GM23338 (cell line): ENCODE data around the gene HIVEP3. TPM values are rescaled to one million over a fixed set of nuclear protein-coding genes. Genes with fewer than 3 reads are reported as not detected.

Experiments
- ATAC-seq: fragments of 200-7000 bp; cut with Tn5 transposase; 3 replicates; pipeline ENCODE4 v1.9.1; 2020
- DNase-seq: peaks from one replicate; pipeline ENCODE4 v3.0.0-alpha.2; 2015; ENCODE audit warnings: low spot score
- H2AFZ ChIP-seq: fragments of 200-600 bp; sonication (generic); 2 replicates; pipeline ENCODE4 v1.8.0; 2016; ENCODE audit warnings: antibody characterized with exemption, mild to moderate bottlenecking, moderate library complexity
- H3F3A ChIP-seq: fragments of 200-600 bp; sonication (generic); replicated peaks from 2 replicates; pipeline ENCODE4 v1.8.0; 2017; ENCODE audit warnings: antibody characterized with exemption, mixed run types, low read depth
- H3K27ac ChIP-seq: fragments of 200-600 bp; sonication (generic); 2 replicates; pipeline ENCODE4 v1.6.1; 2016; ENCODE audit warnings: low read depth
- H3K27me3 ChIP-seq: fragments of 200-600 bp; sonication (generic); 2 replicates; pipeline ENCODE4 v1.8.0; 2016; ENCODE audit warnings: mild to moderate bottlenecking, mixed run types, moderate library complexity; ENCODE audit not compliant: insufficient read depth
- H3K36me3 ChIP-seq: fragments of 200-600 bp; sonication (generic); 2 replicates; pipeline ENCODE4 v1.8.0; 2016; ENCODE audit warnings: mild to moderate bottlenecking; ENCODE audit not compliant: insufficient read depth
- H3K4me1 ChIP-seq: fragments of 200-600 bp; sonication (generic); 2 replicates; pipeline ENCODE4 v1.8.0; 2016; ENCODE audit warnings: mild to moderate bottlenecking, moderate library complexity; ENCODE audit not compliant: insufficient read depth
- H3K4me2 ChIP-seq: fragments of 200-600 bp; sonication (generic); 2 replicates; pipeline ENCODE4 v1.7.1; 2017; ENCODE audit warnings: mixed run types
- H3K4me3 ChIP-seq: fragments of 200-600 bp; sonication (generic); 2 replicates; pipeline ENCODE4 v1.6.1; 2016; ENCODE audit warnings: mixed run types
- H3K79me2 ChIP-seq: fragments of 200-600 bp; sonication (generic); replicated peaks from 2 replicates; pipeline ENCODE4 v1.8.0; 2017; ENCODE audit warnings: mild to moderate bottlenecking; ENCODE audit not compliant: insufficient read depth
- H3K9me2 ChIP-seq: fragments of 200-600 bp; sonication (generic); 2 replicates; pipeline ENCODE4 v1.8.0; 2017; ENCODE audit not compliant: insufficient read depth
- H4K20me1 ChIP-seq: fragments of 200-600 bp; sonication (generic); replicated peaks from 2 replicates; pipeline ENCODE4 v1.8.0; 2017; ENCODE audit warnings: mild to moderate bottlenecking; ENCODE audit not compliant: insufficient read depth
- H3K27ac Mint-ChIP-seq: 2 replicates; pipeline ENCODE4 v1.8.0; 2020; ENCODE audit warnings: inconsistent platforms, mild to moderate bottlenecking, moderate library complexity, mixed read lengths
- H3K27me3 Mint-ChIP-seq: 3 replicates; pipeline ENCODE4 v1.8.0; 2022; ENCODE audit warnings: low read depth, mild to moderate bottlenecking, moderate library complexity, mixed read lengths, inconsistent platforms; ENCODE audit not compliant: insufficient read depth, poor library complexity
- H3K36me3 Mint-ChIP-seq: 3 replicates; pipeline ENCODE4 v1.8.0; 2021; ENCODE audit warnings: low read depth, mild to moderate bottlenecking, inconsistent platforms, moderate library complexity, mixed read lengths
- H3K4me1 Mint-ChIP-seq: 3 replicates; pipeline ENCODE4 v1.8.0; 2020; ENCODE audit warnings: mild to moderate bottlenecking, inconsistent platforms, mixed read lengths
- H3K4me3 Mint-ChIP-seq: 3 replicates; pipeline ENCODE4 v1.8.0; 2021; ENCODE audit warnings: moderate library complexity, mild to moderate bottlenecking, inconsistent platforms, mixed read lengths
- H3K9me3 Mint-ChIP-seq: 3 replicates; pipeline ENCODE4 v1.8.0; 2020; ENCODE audit warnings: moderate library complexity, mild to moderate bottlenecking, inconsistent platforms, mixed read lengths
- CREB1 ChIP-seq: fragments of 250-450 bp; sonication (Bioruptor Pico); IDR thresholded peaks from 2 replicates; pipeline ENCODE4 v1.5.0; 2020; ENCODE audit warnings: low read depth, mild to moderate bottlenecking, moderate library complexity
- CTCF ChIP-seq, 2 experiments: fragments of 200-600 bp in 1 of 2; sonication (generic) in 1 of 2; conservative IDR thresholded peaks; 2 replicates each; pipeline versions ENCODE4 v1.5.1 to v1.6.1; 2016 to 2017; ENCODE audit warnings: antibody characterized with exemption in 2 of 2, low read depth in 2 of 2, mild to moderate bottlenecking in 2 of 2, moderate library complexity in 1 of 2
- EZH2 ChIP-seq: fragments of 200-600 bp; sonication (generic); IDR thresholded peaks from one replicate; pipeline ENCODE4 v1.8.0; 2017; ENCODE audit warnings: antibody characterized with exemption, mild to moderate bottlenecking, low read depth; ENCODE audit not compliant: unreplicated experiment
- EZH2phosphoT487 ChIP-seq: fragments of 200-600 bp; sonication (generic); IDR thresholded peaks from one replicate; pipeline ENCODE4 v1.8.1; 2018; ENCODE audit warnings: antibody characterized with exemption; ENCODE audit not compliant: unreplicated experiment
- JUNB ChIP-seq: IDR thresholded peaks from one replicate; pipeline ENCODE4 v1.6.1; 2016; ENCODE audit warnings: antibody characterized with exemption; ENCODE audit not compliant: unreplicated experiment
- STAT1 ChIP-seq: IDR thresholded peaks from one replicate; pipeline ENCODE4 v1.6.1; 2016; ENCODE audit warnings: antibody characterized with exemption; ENCODE audit not compliant: unreplicated experiment
- ZNF331 ChIP-seq: fragments of 250-450 bp; sonication (Bioruptor Pico); IDR thresholded peaks from 2 replicates; pipeline ENCODE4 v1.5.0; 2020; ENCODE audit warnings: low read depth, mild to moderate bottlenecking, moderate library complexity
- polyA plus RNA-seq: library from polyadenylated mRNA; unstranded; fragments of >200 nt; fragmentation: Nextera tagmentation; extraction: Ambion mirVana; gene quantifications from 2 replicates; pipeline ENCODE4 v1.2.1, GENCODE V29; 2016
- total RNA-seq: library from RNA; depleted of rRNA; stranded (reverse); fragments of >200 nt; shearing (Covaris generic); gene quantifications from 2 replicates; pipeline ENCODE4 v1.2.3, GENCODE V29; 2014
- TF ChIP-seq, protein P1 (sequence below): fragments of 250-450 bp; sonication (Bioruptor Pico); IDR thresholded peaks from 2 replicates; pipeline ENCODE4 v1.5.0; 2020; ENCODE audit warnings: mild to moderate bottlenecking, moderate library complexity
- TF ChIP-seq, protein P2 (sequence below): IDR thresholded peaks from 2 replicates; pipeline ENCODE4 v1.6.1; 2016; ENCODE audit warnings: antibody characterized with exemption

The HIVEP3 gene
- total and polyA plus RNA-seq, 2 experiments from 2014 or later = 0.14 to 0.24 TPM

DNA sequence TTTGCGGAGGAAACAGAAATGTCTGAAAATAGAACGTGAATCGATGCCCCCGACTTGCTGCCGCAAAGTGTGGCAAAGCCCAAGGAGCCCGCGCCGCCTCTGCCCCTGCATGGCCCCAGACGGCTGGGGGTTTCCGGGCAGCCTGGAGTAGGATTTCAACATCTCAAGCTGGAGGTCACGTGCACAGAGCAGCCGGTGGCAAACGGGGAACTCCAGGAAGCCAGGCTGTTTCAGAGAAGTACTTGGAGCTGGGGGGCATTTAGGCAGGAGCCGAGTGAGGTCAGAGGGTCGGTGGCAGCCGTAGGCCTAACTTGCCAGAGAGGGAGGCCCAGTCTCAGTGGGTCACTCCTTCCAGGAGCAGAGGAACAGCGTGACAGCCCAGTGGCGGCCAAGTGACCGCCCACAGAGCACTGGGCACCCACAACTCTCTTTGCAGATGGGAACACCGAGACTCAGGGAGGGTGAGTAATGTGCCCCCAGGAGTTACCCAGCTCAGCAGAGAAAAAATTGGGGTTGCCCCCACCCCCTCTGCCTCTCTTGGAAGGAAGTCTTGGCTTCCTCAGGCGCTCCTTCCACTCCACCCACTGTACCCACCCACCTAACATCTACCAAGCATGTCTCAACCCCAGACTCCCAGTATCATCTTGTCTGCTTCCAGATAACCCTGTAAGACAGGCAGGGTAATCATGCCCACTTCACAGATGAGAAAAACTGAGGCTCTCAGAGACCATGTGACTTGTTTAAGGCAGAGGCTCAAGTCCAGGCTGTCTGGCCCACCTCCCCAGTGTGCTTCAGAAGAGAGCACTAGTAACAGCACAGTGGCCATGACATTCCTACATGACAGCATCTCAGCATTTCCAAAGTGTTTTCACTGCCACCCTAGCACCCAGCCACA lies 179.4 kb downstream of the HIVEP3 start:
- Histone ChIP-seq H3K27me3 (no peaks in the 10 kb centered on the region), H3K4me1 (no peaks in the 10 kb centered on the region), H3K4me3 (no peak overlapping the region), H3K36me3 (no peaks in the 10 kb centered on the region), H3K4me2 (no peak overlapping the region), H4K20me1 (no peaks in the 10 kb centered on the region), H2AFZ (no peak overlapping the region), H3K9me2 (no peaks in the 10 kb centered on the region), H3K27ac (no peak overlapping the region), H3K79me2 (no peaks in the 10 kb centered on the region), H3F3A (no peaks in the 10 kb centered on the region)
- ATAC-seq (no peak), DNase-seq (no peak)
- no peak for TF ChIP-seq ZNF331 (CRISPR knock-in tag)
- Mint-ChIP-seq H3K4me3 (no peak overlapping the region), H3K27me3 (peaks cover 2% of the 10 kb centered on the region), H3K4me1 (peaks cover 5% of the 10 kb centered on the region), H3K36me3 (no peaks in the 10 kb centered on the region), H3K27ac (no peak overlapping the region; the same call in 1 of the 2 replicates), H3K9me3 (no peaks in the 10 kb centered on the region)

DNA sequence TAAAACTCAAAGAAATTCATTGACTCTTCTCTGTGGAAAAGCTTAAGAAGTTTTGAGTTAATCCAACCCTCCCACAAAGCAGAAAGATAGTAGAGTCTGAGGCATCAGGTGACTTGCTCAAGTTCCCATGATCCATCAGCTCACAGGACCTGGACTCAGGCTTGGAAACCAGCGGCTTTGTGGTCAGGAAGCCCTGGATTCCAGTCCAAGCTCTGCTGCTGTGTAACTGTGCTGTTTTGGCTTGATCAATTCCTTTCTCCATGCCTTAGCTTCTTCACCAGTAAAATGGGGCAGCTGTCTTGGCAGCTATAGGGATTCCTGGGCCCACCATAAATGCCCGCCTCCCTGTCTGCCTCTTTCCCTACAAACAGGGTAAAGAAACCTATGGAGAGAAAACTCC lies 180.2 kb downstream of the HIVEP3 start:
- no peaks in the 10 kb centered on the region for H3K9me3 Mint-ChIP-seq
- no peaks in the 10 kb centered on the region for H3K79me2 ChIP-seq
- H3K4me1 ChIP-seq = no peaks in the 10 kb centered on the region
- no peaks in the 10 kb centered on the region for H3K9me2 ChIP-seq
- no peaks in the 10 kb centered on the region for H3F3A ChIP-seq
- no peaks in the 10 kb centered on the region for H3K27me3 ChIP-seq
- H3K36me3 Mint-ChIP-seq = no peaks in the 10 kb centered on the region
- no peak for DNase-seq
- H4K20me1 ChIP-seq = no peaks in the 10 kb centered on the region
- H3K27ac Mint-ChIP-seq = no peak overlapping the region
- no peak overlapping the region for H3K4me2 ChIP-seq
- H2AFZ ChIP-seq = no peak overlapping the region
- H3K4me1 Mint-ChIP-seq = peaks cover 5% of the 10 kb centered on the region
- H3K4me3 Mint-ChIP-seq = no peak overlapping the region
- H3K27ac ChIP-seq = no peak overlapping the region
- ATAC-seq = no peak
- no peaks in the 10 kb centered on the region for H3K36me3 ChIP-seq
- no peak overlapping the region for H3K4me3 ChIP-seq
- peaks cover 2% of the 10 kb centered on the region for H3K27me3 Mint-ChIP-seq
- no peak for TF ChIP-seq ZNF331 (CRISPR knock-in tag)
- TF ChIP-seq, protein P1, sequence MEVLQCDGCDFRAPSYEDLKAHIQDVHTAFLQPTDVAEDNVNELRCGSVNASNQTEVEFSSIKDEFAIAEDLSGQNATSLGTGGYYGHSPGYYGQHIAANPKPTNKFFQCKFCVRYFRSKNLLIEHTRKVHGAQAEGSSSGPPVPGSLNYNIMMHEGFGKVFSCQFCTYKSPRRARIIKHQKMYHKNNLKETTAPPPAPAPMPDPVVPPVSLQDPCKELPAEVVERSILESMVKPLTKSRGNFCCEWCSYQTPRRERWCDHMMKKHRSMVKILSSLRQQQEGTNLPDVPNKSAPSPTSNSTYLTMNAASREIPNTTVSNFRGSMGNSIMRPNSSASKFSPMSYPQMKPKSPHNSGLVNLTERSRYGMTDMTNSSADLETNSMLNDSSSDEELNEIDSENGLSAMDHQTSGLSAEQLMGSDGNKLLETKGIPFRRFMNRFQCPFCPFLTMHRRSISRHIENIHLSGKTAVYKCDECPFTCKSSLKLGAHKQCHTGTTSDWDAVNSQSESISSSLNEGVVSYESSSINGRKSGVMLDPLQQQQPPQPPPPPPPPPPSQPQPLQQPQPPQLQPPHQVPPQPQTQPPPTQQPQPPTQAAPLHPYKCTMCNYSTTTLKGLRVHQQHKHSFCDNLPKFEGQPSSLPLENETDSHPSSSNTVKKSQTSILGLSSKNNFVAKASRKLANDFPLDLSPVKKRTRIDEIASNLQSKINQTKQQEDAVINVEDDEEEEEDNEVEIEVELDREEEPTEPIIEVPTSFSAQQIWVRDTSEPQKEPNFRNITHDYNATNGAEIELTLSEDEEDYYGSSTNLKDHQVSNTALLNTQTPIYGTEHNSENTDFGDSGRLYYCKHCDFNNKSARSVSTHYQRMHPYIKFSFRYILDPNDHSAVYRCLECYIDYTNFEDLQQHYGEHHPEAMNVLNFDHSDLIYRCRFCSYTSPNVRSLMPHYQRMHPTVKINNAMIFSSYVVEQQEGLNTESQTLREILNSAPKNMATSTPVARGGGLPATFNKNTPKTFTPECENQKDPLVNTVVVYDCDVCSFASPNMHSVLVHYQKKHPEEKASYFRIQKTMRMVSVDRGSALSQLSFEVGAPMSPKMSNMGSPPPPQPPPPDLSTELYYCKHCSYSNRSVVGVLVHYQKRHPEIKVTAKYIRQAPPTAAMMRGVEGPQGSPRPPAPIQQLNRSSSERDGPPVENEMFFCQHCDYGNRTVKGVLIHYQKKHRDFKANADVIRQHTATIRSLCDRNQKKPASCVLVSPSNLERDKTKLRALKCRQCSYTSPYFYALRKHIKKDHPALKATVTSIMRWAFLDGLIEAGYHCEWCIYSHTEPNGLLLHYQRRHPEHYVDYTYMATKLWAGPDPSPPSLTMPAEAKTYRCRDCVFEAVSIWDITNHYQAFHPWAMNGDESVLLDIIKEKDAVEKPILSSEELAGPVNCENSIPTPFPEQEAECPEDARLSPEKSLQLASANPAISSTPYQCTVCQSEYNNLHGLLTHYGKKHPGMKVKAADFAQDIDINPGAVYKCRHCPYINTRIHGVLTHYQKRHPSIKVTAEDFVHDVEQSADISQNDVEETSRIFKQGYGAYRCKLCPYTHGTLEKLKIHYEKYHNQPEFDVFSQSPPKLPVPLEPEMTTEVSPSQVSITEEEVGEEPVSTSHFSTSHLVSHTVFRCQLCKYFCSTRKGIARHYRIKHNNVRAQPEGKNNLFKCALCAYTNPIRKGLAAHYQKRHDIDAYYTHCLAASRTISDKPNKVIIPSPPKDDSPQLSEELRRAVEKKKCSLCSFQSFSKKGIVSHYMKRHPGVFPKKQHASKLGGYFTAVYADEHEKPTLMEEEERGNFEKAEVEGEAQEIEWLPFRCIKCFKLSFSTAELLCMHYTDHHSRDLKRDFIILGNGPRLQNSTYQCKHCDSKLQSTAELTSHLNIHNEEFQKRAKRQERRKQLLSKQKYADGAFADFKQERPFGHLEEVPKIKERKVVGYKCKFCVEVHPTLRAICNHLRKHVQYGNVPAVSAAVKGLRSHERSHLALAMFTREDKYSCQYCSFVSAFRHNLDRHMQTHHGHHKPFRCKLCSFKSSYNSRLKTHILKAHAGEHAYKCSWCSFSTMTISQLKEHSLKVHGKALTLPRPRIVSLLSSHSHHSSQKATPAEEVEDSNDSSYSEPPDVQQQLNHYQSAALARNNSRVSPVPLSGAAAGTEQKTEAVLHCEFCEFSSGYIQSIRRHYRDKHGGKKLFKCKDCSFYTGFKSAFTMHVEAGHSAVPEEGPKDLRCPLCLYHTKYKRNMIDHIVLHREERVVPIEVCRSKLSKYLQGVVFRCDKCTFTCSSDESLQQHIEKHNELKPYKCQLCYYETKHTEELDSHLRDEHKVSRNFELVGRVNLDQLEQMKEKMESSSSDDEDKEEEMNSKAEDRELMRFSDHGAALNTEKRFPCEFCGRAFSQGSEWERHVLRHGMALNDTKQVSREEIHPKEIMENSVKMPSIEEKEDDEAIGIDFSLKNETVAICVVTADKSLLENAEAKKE (CRISPR knock-in tag) = no peak
- TF ChIP-seq STAT1 = no peak
- TF ChIP-seq EZH2 = no peak
- TF ChIP-seq CTCF (conservative IDR thresholded peaks at IDR 0.05; ENCODE audit: low read depth in 2 of 2) = no peak
- no peak for TF ChIP-seq JUNB
- TF ChIP-seq, protein P2, sequence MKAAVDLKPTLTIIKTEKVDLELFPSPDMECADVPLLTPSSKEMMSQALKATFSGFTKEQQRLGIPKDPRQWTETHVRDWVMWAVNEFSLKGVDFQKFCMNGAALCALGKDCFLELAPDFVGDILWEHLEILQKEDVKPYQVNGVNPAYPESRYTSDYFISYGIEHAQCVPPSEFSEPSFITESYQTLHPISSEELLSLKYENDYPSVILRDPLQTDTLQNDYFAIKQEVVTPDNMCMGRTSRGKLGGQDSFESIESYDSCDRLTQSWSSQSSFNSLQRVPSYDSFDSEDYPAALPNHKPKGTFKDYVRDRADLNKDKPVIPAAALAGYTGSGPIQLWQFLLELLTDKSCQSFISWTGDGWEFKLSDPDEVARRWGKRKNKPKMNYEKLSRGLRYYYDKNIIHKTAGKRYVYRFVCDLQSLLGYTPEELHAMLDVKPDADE = no peak
- TF ChIP-seq CREB1 (CRISPR knock-in tag) = no peak
- TF ChIP-seq EZH2phosphoT487 = no peak
